HepG2 (cell line): ENCODE data around the gene SLC27A2. TPM values are rescaled to one million over a fixed set of nuclear protein-coding genes. Genes with fewer than 3 reads are reported as not detected.
"Not testable (repeated sequence)": the region's sequence is repeated elsewhere in the genome, so short reads cannot be mapped to it uniquely, and the experiment has no call there.

Experiments
- ATAC-seq: fragments of 200-7000 bp; cut with Tn5 transposase; 3 replicates; pipeline ENCODE4 v1.9.1; 2020; ENCODE audit warnings: mild to moderate bottlenecking, moderate library complexity
- BruUV-seq: library from RNA; stranded (reverse); fragments of 400-500 nt; replicated peaks from 2 replicates; lab custom pipeline; 2021; lab: Mats Ljungman, UMichigan
- CTCF ChIA-PET: fragments of 300-600 bp; formaldehyde crosslinking; extraction: SDS; loops from one replicate; lab custom pipeline; 2021; ENCODE audit warnings: low total read pairs, inconsistent platforms, low intra/inter-chr PET ratio; lab: Yijun Ruan, JAX
- POLR2A ChIA-PET: fragments of 350-600 bp; sonication (Branson Sonifier 250); formaldehyde crosslinking; loops from one replicate; lab custom pipeline; 2020; ENCODE audit warnings: antibody characterized with exemption, inconsistent platforms; lab: Yijun Ruan, JAX
- DNase-seq: peaks from one replicate; pipeline ENCODE4 v3.0.0-alpha.2; 2015; ENCODE audit warnings: low spot score
- FAIRE-seq: peaks from 3 replicates; lab custom pipeline; 2011; peaks lifted over from hg19 to GRCh38; lab: Jason Lieb, UNC
- H2AFZ ChIP-seq: one replicate; pipeline ENCODE4 v1.6.1; 2011; ENCODE audit warnings: low read length, inconsistent platforms
- H3K27ac ChIP-seq: fragments of 300-600 bp; 3 replicates; pipeline ENCODE4 v1.8.0; 2011; ENCODE audit warnings: mixed run types, mild to moderate bottlenecking, mixed read lengths, low read length, inconsistent platforms; ENCODE audit not compliant: insufficient read depth; ENCODE audit errors: extremely low read length
- H3K27me3 ChIP-seq, 2 experiments: fragments of 200-600 bp in 1 of 2; 2 replicates in 1 of 2; 3 replicates in 1 of 2; pipeline versions ENCODE4 v1.6.0 to v1.8.0; 2011; ENCODE audit warnings: low read length in 2 of 2, mild to moderate bottlenecking in 2 of 2, moderate library complexity in 2 of 2, inconsistent platforms in 1 of 2; ENCODE audit not compliant: insufficient read depth in 2 of 2, control insufficient read depth in 1 of 2
- H3K36me3 ChIP-seq, 2 experiments: fragments of 200-600 bp in 1 of 2; replicated peaks in 1 of 2; 2 replicates in 1 of 2; 3 replicates in 1 of 2; pipeline versions ENCODE4 v1.5.1 to v1.8.0; 2011; ENCODE audit warnings: low read length in 2 of 2, inconsistent platforms in 1 of 2; ENCODE audit not compliant: insufficient read depth in 2 of 2, control insufficient read depth in 1 of 2
- H3K4me1 ChIP-seq: 2 replicates; pipeline ENCODE4 v1.5.1; 2012; ENCODE audit warnings: low read length, inconsistent platforms; ENCODE audit not compliant: insufficient read depth
- H3K4me2 ChIP-seq: 2 replicates; pipeline ENCODE4 v1.6.0; 2011; ENCODE audit warnings: low read depth, low read length, inconsistent platforms
- H3K4me3 ChIP-seq, 3 experiments: fragments of 200-600 bp in 1 of 3; sonication (generic), shearing (Covaris generic) in 1 of 3; replicated peaks in 1 of 3; 2 replicates each; pipeline ENCODE4 v1.5.1; 2011 to 2016; ENCODE audit warnings: low read length in 3 of 3, inconsistent platforms in 2 of 3, low read depth in 2 of 3, mild to moderate bottlenecking in 2 of 3, control low read depth in 1 of 3, mixed read lengths in 1 of 3; ENCODE audit not compliant: insufficient read depth in 1 of 3
- H3K79me2 ChIP-seq: one replicate; pipeline ENCODE4 v1.6.1; 2011; ENCODE audit warnings: low read length, inconsistent platforms; ENCODE audit not compliant: insufficient read depth
- H3K9ac ChIP-seq: 2 replicates; pipeline ENCODE4 v1.6.0; 2011; ENCODE audit warnings: mild to moderate bottlenecking, low read depth, low read length, inconsistent platforms; ENCODE audit not compliant: insufficient read depth
- H3K9me3 ChIP-seq: 2 replicates; pipeline ENCODE4 v1.5.1; 2012; ENCODE audit warnings: mild to moderate bottlenecking, low read length
- H4K20me1 ChIP-seq: 2 replicates; pipeline ENCODE4 v1.6.0; 2011; ENCODE audit warnings: inconsistent platforms, mild to moderate bottlenecking, low read length, moderate library complexity; ENCODE audit not compliant: insufficient read depth
- CREB1 ChIP-seq, 2 experiments: fragments of 450-650 bp in 1 of 2; IDR thresholded peaks; 2 replicates each; pipeline ENCODE4 v1.6.1; 2016 to 2017; ENCODE audit warnings: control low read depth in 1 of 2, mild to moderate bottlenecking in 1 of 2, missing compliant biosample characterization in 1 of 2, missing genetic modification characterization in 1 of 2
- HMG20B ChIP-seq: conservative IDR thresholded peaks from 2 replicates; pipeline ENCODE4 v1.6.1; 2016; ENCODE audit warnings: missing genetic modification reagents, missing compliant biosample characterization
- HNF4A ChIP-seq: sonication (generic); formaldehyde crosslinking; IDR thresholded peaks from 2 replicates; pipeline ENCODE4 v1.4.0; 2020; ENCODE audit warnings: missing genetic modification reagents
- whole genome bisulfite sequencing: methylation state at CpG from one replicate; pipeline ENCODE4 v1.1.6; 2017; ENCODE audit warnings: low lambda C conversion rate; 5-methylcytosine and 5-hydroxymethylcytosine counted together
- in situ Hi-C: cut with HindIII; loops from 2 replicates; pipeline ENCODE4 v1.10.0; 2017; ENCODE audit warnings: low pct_unique_long_range_greater_than_20kb; ENCODE audit not compliant: extremely low pct_ligation_motif_present
- intact Hi-C: fragments of 100-400 bp; cut with micrococcal nuclease; formaldehyde crosslinking; loops from one replicate; pipeline ENCODE4 v1.10.0; 2022; ENCODE audit not compliant: unreplicated experiment
- polyA plus RNA-seq, 8 experiments: library from polyadenylated mRNA; depleted of rRNA in 3 of 8; stranded (reverse) in 7 of 8; unstranded in 1 of 8; fragments of >200 nt; fragmentation: Illumina TruSeq in 4 of 8; extraction: Trizol in 4 of 8; gene quantifications; 2 replicates each; pipeline versions ENCODE4 v1.2.1 to v1.2.3, GENCODE V29; 2011 to 2016; ENCODE audit warnings: low read depth in 4 of 8, missing spikeins in 1 of 8, mixed read lengths in 1 of 8; ENCODE audit not compliant: insufficient read depth in 1 of 8
- total RNA-seq, 5 experiments: library from RNA; depleted of rRNA; stranded (reverse); fragments of >200 nt; fragmentation: Illumina TruSeq; extraction: Trizol; gene quantifications; 2 replicates each; pipeline ENCODE4 v1.2.3, GENCODE V29; 2016; ENCODE audit warnings: low read depth in 1 of 5
- TF ChIP-seq, protein P1 (sequence below): sonication (generic); formaldehyde crosslinking; IDR thresholded peaks from 2 replicates; pipeline ENCODE4 v1.8.1; 2023; ENCODE audit warnings: missing genetic modification reagents, inconsistent platforms, borderline replicate concordance

Gene SLC27A2
- total and polyA plus RNA-seq, 2 of the 13 experiments (the other 11 are each of a cell fraction or from before 2014, with no cell fraction given): 14.6 to 23.4 TPM

- 0 out of 2 replicates have a peak, but pooled peaks have one; percentile 4 for TF ChIP-seq HNF4A (CRISPR knock-in tag)
- TF ChIP-seq, protein P1, sequence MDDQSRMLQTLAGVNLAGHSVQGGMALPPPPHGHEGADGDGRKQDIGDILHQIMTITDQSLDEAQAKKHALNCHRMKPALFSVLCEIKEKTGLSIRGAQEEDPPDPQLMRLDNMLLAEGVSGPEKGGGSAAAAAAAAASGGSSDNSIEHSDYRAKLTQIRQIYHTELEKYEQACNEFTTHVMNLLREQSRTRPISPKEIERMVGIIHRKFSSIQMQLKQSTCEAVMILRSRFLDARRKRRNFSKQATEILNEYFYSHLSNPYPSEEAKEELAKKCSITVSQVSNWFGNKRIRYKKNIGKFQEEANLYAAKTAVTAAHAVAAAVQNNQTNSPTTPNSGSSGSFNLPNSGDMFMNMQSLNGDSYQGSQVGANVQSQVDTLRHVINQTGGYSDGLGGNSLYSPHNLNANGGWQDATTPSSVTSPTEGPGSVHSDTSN (CRISPR knock-in tag): 0 out of 2 replicates have a peak, but pooled peaks have one; percentile 9
Observed at GRCh38 chr15:50181969-50182218, at the start of gene SLC27A2 (continued).

- ATAC-seq, BruUV-seq, H3K36me3 ChIP-seq, H3K9me3 ChIP-seq, CTCF ChIA-PET, in situ Hi-C loops, H4K20me1 ChIP-seq, intact Hi-C loops, POLR2A ChIA-PET, H3K9ac ChIP-seq, H3K4me3 ChIP-seq, H3K27ac ChIP-seq, H3K4me2 ChIP-seq, H3K79me2 ChIP-seq, FAIRE-seq, H2AFZ ChIP-seq, H3K4me1 ChIP-seq, DNase-seq, H3K27me3 ChIP-seq: not testable (repeated sequence)
- 84% methylated on average over 3 of the region's 3 CpGs for WGBS
Observed at GRCh38 chr15:50132251-50132984, 49.6 kb upstream of the SLC27A2 start.

DNA sequence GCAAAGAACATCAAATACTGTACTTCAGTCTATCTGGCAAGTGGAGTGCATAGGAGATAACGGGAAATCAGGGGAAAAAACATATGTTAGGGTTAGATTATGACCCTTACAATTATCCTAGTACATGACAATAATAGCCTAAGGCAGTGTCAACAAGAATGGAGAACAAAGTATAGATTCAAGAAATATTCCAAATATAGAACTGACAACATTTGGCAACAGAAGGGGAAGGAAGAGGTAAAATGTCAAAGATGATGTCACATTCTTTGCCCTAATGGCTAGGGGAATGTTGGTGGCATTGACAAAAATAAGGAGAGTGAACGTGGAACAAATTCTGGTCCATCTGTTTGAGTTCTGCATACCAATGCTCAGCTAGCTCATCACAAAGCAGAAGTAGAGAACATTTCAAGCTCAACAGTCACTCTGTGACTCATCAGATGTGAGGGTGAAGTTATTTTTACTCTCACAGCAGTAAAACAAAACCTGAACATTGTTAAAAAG lies 47.4 kb upstream of the SLC27A2 start:
- WGBS: 22% methylated on average over 2 of the region's 2 CpGs
- BruUV-seq: no TSS peak
- H3K27me3 ChIP-seq: no peaks in the 10 kb centered on the region
- H3K36me3 ChIP-seq: no peaks in the 10 kb centered on the region
- FAIRE-seq (no peak), DNase-seq (no peak), ATAC-seq (no peak)
- no peak overlapping the region for H3K27ac ChIP-seq
- no peak overlapping the region for H3K4me3 ChIP-seq
- CTCF ChIA-PET: no interaction called here
- no peaks in the 10 kb centered on the region for H3K79me2 ChIP-seq
- H4K20me1 ChIP-seq: no peaks in the 10 kb centered on the region
- POLR2A ChIA-PET: no interaction called here
- in situ Hi-C loops (no loop called here), intact Hi-C loops (no loop called here)
- TF ChIP-seq CREB1 (IDR thresholded peaks at IDR 0.05) (0 out of 2 replicates have a peak, but pooled peaks have one; percentile 6), CREB1 (CRISPR knock-in tag; IDR thresholded peaks at IDR 0.05) (no peak), HMG20B (CRISPR knock-in tag) (no peak)
- H3K9ac ChIP-seq: no peak overlapping the region
- H3K9me3 ChIP-seq: no peaks in the 10 kb centered on the region
- no peak overlapping the region for H2AFZ ChIP-seq
- no peaks in the 10 kb centered on the region for H3K4me1 ChIP-seq
- no peak overlapping the region for H3K4me2 ChIP-seq
